Subcutaneous adipose tissue (tissue), 4 donors: ENCODE data around the gene BCL2. TPM values are rescaled to one million over a fixed set of nuclear protein-coding genes. Genes with fewer than 3 reads are reported as not detected.

ENCODE experiments used
- CTCF ChIP-seq: fragments of 450-650 bp; IDR thresholded peaks from one replicate; pipeline ENCODE4 v1.5.1; 2016; ENCODE audit warnings: low read depth, mild to moderate bottlenecking, control low read depth, antibody characterized with exemption, moderate library complexity
- total RNA-seq, 4 donors: library from RNA; depleted of rRNA; stranded (reverse); fragments of >200 nt; gene quantifications; one replicate each; pipeline ENCODE4 v1.1.0, GENCODE V29; 2016

Gene BCL2
- total RNA-seq, 4 donors from 2014 or later = 50.3 to 82.5 (median 55.9) TPM

- no peak for TF ChIP-seq CTCF
Measured at GRCh38 chr18:63322908-63323634, 3.5 kb upstream of the BCL2 start.

- TF ChIP-seq CTCF = no peak
Measured at GRCh38 chr18:63322206-63322605, 2.6 kb upstream of the BCL2 start.

- TF ChIP-seq CTCF = no peak
Measured at GRCh38 chr18:63321291-63321690, 1.7 kb upstream of the BCL2 start.

- no peak for TF ChIP-seq CTCF
Measured at GRCh38 chr18:63320975-63321265, 1.4 kb upstream of the BCL2 start.

GRCh38 chr18:63320123-63320974, 780 bp upstream of the BCL2 start:
- no peak for TF ChIP-seq CTCF

- TF ChIP-seq CTCF = no peak
Measured at GRCh38 chr18:63318889-63319382, 633 bp downstream of the BCL2 start.
